Measurements from ENCODE around the gene THAP11. TPM values are rescaled to one million over a fixed set of nuclear protein-coding genes. Genes with fewer than 3 reads are reported as not detected.

The THAP11 gene
- total and polyA plus RNA-seq, 7 donors, result 30.2 to 78.6 (median 35.0) TPM

- WGBS, 3 donors, result 0% methylated on average over 51 to 54 of the region's 54 CpGs
- intact Hi-C loops (cut with DNase I), result loop anchor here (5.0 kb wide), 1 partner anchor 134 kb away; no protein-coding TSS in a partner anchor
- Histone ChIP-seq H3K4me3 (peak within 1 kb of the TSS; percentile 88), H3K9me3 (no peaks in the 10 kb centered on the region), H3K36me3 (ENCODE audit: insufficient read depth in 1 of 2, low read depth in 1 of 2) (peaks cover 3 to 30% of the 10 kb centered on the region in 2 donors), H3K4me1 (peaks cover 22% of the 10 kb centered on the region), H3K27me3 (ENCODE audit: insufficient read depth in 3 of 3, low read length in 2 of 3) (no peaks in the 10 kb centered on the region), H3K27ac (peak within 1 kb of the TSS; percentile 91)
- ATAC-seq (peak; percentile 93 to 98 (median 96)), DNase-seq (peak; percentile 97 to 99)
- TF ChIP-seq CTCF (IDR thresholded peaks at IDR 0.05), result no peak
Measured at GRCh38 chr16:67806428-67807147, 35.5 kb upstream of the THAP11 start, which contains the start of the genes RANBP10 and TSNAXIP1. TSS of gene RANBP10 (minus strand) at chr16:67806560. CDS start at chr16:67806536, 24 bp downstream. TSS of gene TSNAXIP1 (plus strand) at chr16:67806889. CDS start at chr16:67807150, 261 bp downstream.

- no peak for TF ChIP-seq CTCF (IDR thresholded peaks at IDR 0.05)
- ATAC-seq (no peak), DNase-seq (no peak)
- intact Hi-C loops (cut with DNase I), result loop anchor here (5.0 kb wide), 1 partner anchor 135 kb away; no protein-coding TSS in a partner anchor
- 28 to 34% (median 29%) methylated on average over 24 of the region's 24 CpGs for WGBS, 3 donors
- Histone ChIP-seq H3K27me3 (ENCODE audit: insufficient read depth in 3 of 3, low read length in 2 of 3) (no peaks in the 10 kb centered on the region), H3K27ac (peak overlapping the region; percentile 91), H3K4me1 (peaks cover 22% of the 10 kb centered on the region), H3K4me3 (peak overlapping the region; percentile 88), H3K9me3 (no peaks in the 10 kb centered on the region), H3K36me3 (ENCODE audit: insufficient read depth in 1 of 2, low read depth in 1 of 2) (peaks cover 3 to 25% of the 10 kb centered on the region in 2 donors)
Measured at GRCh38 chr16:67807148-67807682, 34.9 kb upstream of the THAP11 start.

- DNase-seq (no peak), ATAC-seq (no peak)
- H3K4me1 ChIP-seq, result peaks cover 9% of the 10 kb centered on the region
- H3K27me3 ChIP-seq (ENCODE audit: insufficient read depth in 3 of 3, low read length in 2 of 3), result no peaks in the 10 kb centered on the region
- no peak for TF ChIP-seq CTCF (IDR thresholded peaks at IDR 0.05)
- H3K9me3 ChIP-seq, result no peaks in the 10 kb centered on the region
- intact Hi-C loops (cut with DNase I), result loop anchor here in 1 of 2 donors (10.0 kb wide), 1 partner anchor 287 kb away; the partner anchor contains the start of gene RIPOR1
- H3K36me3 ChIP-seq (ENCODE audit: insufficient read depth in 1 of 2, low read depth in 1 of 2), result no peaks in the 10 kb centered on the region
- H3K27ac ChIP-seq, result no peak overlapping the region
- H3K4me3 ChIP-seq, result no peak overlapping the region
- WGBS, 3 donors, result 88 to 100% (median 94%) methylated on average over 1 of the region's 1 CpG
Measured at GRCh38 chr16:67811899-67812298, 30.2 kb upstream of the THAP11 start.

GRCh38 chr16:67814567-67814966 lies 27.6 kb upstream of the THAP11 start:
- Histone ChIP-seq H3K4me1 (peaks cover 3% of the 10 kb centered on the region), H3K36me3 (ENCODE audit: insufficient read depth in 1 of 2, low read depth in 1 of 2) (no peaks in the 10 kb centered on the region), H3K4me3 (no peak overlapping the region), H3K27me3 (ENCODE audit: insufficient read depth in 3 of 3, low read length in 2 of 3) (no peaks in the 10 kb centered on the region), H3K27ac (no peak overlapping the region), H3K9me3 (no peaks in the 10 kb centered on the region)
- no peak for DNase-seq
- no peak for ATAC-seq
- TF ChIP-seq CTCF (IDR thresholded peaks at IDR 0.05), result no peak
- 91% methylated on average over 8 of the region's 8 CpGs for WGBS, 3 donors
- intact Hi-C loops (cut with DNase I), result loop anchor here in 1 of 2 donors (10.0 kb wide), 1 partner anchor 290 kb away; the partner anchor contains the start of gene RIPOR1
